VCaP (cell line): Measurements from ENCODE around the gene EPS8L2.

ENCODE experiments used
- H3K27ac ChIP-seq: fragments of 450-650 bp; 2 replicates; pipeline ENCODE4 v1.5.1; 2017
- CTCF ChIP-seq: fragments of 450-650 bp; conservative IDR thresholded peaks from 2 replicates; pipeline ENCODE4 v1.5.1; 2017; ENCODE audit warnings: mild to moderate bottlenecking, moderate library complexity

The EPS8L2 gene

GRCh38 chr11:724049-724777 is 18.2 kb downstream of the EPS8L2 start:
- H3K27ac ChIP-seq, result no peak overlapping the region
- no peak for TF ChIP-seq CTCF

GRCh38 chr11:724778-725386 is 18.9 kb downstream of the EPS8L2 start:
- peak overlapping the region; percentile 94 for H3K27ac ChIP-seq
- TF ChIP-seq CTCF, result no peak

GRCh38 chr11:725624-726202 is 19.7 kb downstream of the EPS8L2 start:
- no peak for TF ChIP-seq CTCF
- H3K27ac ChIP-seq, result peak overlapping the region; percentile 94

- TF ChIP-seq CTCF, result no peak
- peak overlapping the region; percentile 94 for H3K27ac ChIP-seq
Measured at GRCh38 chr11:726278-727220, 20.5 kb downstream of the EPS8L2 start.

GRCh38 chr11:727281-727701 is 21.3 kb downstream of the EPS8L2 start:
- peak overlapping the region; percentile 94 for H3K27ac ChIP-seq
- TF ChIP-seq CTCF, result no peak

- H3K27ac ChIP-seq, result peak overlapping the region; percentile 94
- peak; percentile 91 for TF ChIP-seq CTCF
Measured at GRCh38 chr11:727859-728748, 22.1 kb downstream of the EPS8L2 start.
